GM12864 (cell line): ENCODE results near the gene KREMEN1.

Experiments
- DNase-seq: peaks from one replicate; pipeline ENCODE4 v3.0.0-alpha.2; 2011; ENCODE audit warnings: low read depth
- H3K4me3 ChIP-seq: 2 replicates; pipeline ENCODE4 v1.5.1; 2011; ENCODE audit warnings: mild to moderate bottlenecking, low read depth, low read length, control low read depth
- TF ChIP-seq, protein P1 (sequence below): IDR thresholded peaks from 2 replicates; pipeline ENCODE4 v1.5.1; 2011; ENCODE audit warnings: low read depth, mild to moderate bottlenecking, moderate library complexity, low read length, control low read depth, inconsistent platforms; ENCODE audit errors: missing control alignments

KREMEN1 gene

DNA sequence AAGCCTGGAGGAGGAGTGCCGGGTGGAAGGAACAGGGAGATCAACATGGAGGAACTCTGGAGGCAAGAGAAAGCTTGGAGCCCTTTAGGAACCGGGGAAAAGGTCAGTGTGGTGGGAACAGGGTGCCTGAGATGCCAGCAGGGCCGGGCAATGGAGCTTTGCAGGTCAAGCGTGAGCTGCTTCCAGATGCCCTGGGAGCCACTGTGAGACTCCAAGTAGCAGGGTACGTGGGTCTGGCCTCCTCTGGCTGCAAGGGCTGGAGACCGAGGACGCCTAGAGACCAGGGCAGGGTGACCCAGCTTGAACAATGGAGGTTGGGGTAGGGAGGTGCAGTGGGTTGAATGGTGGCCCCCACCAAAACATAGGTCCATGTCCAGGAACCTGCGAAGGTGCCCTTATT, 117.2 kb downstream of the KREMEN1 start:
- TF ChIP-seq, protein P1, sequence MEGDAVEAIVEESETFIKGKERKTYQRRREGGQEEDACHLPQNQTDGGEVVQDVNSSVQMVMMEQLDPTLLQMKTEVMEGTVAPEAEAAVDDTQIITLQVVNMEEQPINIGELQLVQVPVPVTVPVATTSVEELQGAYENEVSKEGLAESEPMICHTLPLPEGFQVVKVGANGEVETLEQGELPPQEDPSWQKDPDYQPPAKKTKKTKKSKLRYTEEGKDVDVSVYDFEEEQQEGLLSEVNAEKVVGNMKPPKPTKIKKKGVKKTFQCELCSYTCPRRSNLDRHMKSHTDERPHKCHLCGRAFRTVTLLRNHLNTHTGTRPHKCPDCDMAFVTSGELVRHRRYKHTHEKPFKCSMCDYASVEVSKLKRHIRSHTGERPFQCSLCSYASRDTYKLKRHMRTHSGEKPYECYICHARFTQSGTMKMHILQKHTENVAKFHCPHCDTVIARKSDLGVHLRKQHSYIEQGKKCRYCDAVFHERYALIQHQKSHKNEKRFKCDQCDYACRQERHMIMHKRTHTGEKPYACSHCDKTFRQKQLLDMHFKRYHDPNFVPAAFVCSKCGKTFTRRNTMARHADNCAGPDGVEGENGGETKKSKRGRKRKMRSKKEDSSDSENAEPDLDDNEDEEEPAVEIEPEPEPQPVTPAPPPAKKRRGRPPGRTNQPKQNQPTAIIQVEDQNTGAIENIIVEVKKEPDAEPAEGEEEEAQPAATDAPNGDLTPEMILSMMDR, result no peak
- H3K4me3 ChIP-seq, result no peak overlapping the region
- DNase-seq, result no peak

DNA sequence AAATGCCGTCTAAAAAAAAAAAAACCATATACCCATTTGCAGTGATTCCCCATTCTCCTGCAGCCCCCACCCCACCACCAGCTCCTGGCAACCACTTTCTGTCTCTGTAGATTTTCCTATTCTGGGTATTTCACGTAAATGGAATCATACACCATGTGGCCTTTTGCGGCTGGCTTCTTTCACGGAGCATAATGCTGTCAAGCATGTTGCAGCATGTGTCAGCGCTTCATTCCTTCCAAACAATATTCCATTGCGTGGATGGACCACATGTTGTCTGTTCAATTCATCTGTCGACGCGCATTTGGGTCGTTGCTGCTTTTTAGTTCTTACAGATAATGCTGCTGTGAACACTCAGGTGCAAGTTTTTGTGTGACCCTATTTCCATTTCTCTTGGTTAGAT, 118.1 kb downstream of the KREMEN1 start:
- TF ChIP-seq, protein P1, result no peak
- H3K4me3 ChIP-seq, result no peak overlapping the region
- no peak for DNase-seq

DNA sequence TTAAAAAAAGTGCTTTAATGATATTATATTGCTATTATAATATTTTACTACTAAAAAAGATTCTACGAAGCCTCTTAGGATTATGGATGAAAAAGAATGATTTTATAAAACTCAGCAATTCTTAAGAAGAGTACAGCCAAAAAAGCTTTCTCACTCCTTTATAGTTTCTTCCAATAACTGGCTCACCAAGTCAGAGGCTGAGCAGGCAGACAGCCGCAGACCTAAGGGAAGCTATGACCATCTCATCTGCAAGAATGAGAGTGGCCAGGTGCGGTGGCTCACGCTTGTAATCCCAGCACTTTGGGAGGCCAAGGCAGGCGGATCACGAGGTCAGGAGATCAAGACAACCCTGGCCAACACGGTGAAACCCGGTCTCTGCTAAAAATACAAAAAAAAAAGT, 120.2 kb downstream of the KREMEN1 start:
- TF ChIP-seq, protein P1, result no peak
- H3K4me3 ChIP-seq, result no peak overlapping the region
- DNase-seq, result no peak

GRCh38 chr22:29194184-29194583, 121.3 kb downstream of the KREMEN1 start:
- H3K4me3 ChIP-seq, result no peak overlapping the region
- TF ChIP-seq, protein P1, result peak; percentile 16
- DNase-seq, result no peak

GRCh38 chr22:29195118-29195963, 122.5 kb downstream of the KREMEN1 start:
- H3K4me3 ChIP-seq, result no peak overlapping the region
- DNase-seq, result no peak
- TF ChIP-seq, protein P1, result no peak

GRCh38 chr22:29195964-29196666, 123.3 kb downstream of the KREMEN1 start:
- TF ChIP-seq, protein P1, result no peak
- H3K4me3 ChIP-seq, result no peak overlapping the region
- DNase-seq, result no peak
